ENCODE measurements around the gene ADSL.
A peak's percentile ranks its signal among the peaks of the same experiment; 100 is the strongest.

ADSL gene

GRCh38 chr22:40328546-40329456, 17.5 kb upstream of the ADSL start:
- DNase-seq: no peak

GRCh38 chr22:40329466-40329865, 16.8 kb upstream of the ADSL start:
- DNase-seq: no peak

GRCh38 chr22:40330086-40330485, 16.2 kb upstream of the ADSL start:
- no peak for DNase-seq

GRCh38 chr22:40330615-40331014, 15.7 kb upstream of the ADSL start:
- DNase-seq: no peak

GRCh38 chr22:40331706-40332105, 14.6 kb upstream of the ADSL start:
- DNase-seq: no peak

- DNase-seq: no peak
Measured at GRCh38 chr22:40332319-40332781, 13.9 kb upstream of the ADSL start.

- DNase-seq: no peak
Measured at GRCh38 chr22:40334060-40334459, 12.2 kb upstream of the ADSL start.

- DNase-seq: no peak
Measured at GRCh38 chr22:40334899-40335298, 11.4 kb upstream of the ADSL start.

- no peak for DNase-seq
Measured at GRCh38 chr22:40335358-40335757, 10.9 kb upstream of the ADSL start.

- no peak for DNase-seq
Measured at GRCh38 chr22:40340044-40340443, 6.3 kb upstream of the ADSL start.

- no peak for DNase-seq
Measured at GRCh38 chr22:40341604-40342003, 4.7 kb upstream of the ADSL start.

GRCh38 chr22:40342521-40342920, 3.8 kb upstream of the ADSL start:
- no peak for DNase-seq

GRCh38 chr22:40345271-40345670, 1.0 kb upstream of the ADSL start:
- DNase-seq: peak in 1 of 3 experiments; percentile 45

GRCh38 chr22:40345815-40346184, 500 bp upstream of the ADSL start:
- DNase-seq: peak; percentile 41 to 76 (median 57)

GRCh38 chr22:40347300-40347699, 1.0 kb downstream of the ADSL start:
- DNase-seq: no peak

- peak in 2 of 3 experiments; percentile 10 to 40 for DNase-seq
Measured at GRCh38 chr22:40348025-40348658, 1.8 kb downstream of the ADSL start.

- no peak for DNase-seq
Measured at GRCh38 chr22:40352763-40353162, 6.5 kb downstream of the ADSL start.

GRCh38 chr22:40361100-40361499, 14.8 kb downstream of the ADSL start:
- DNase-seq: no peak

GRCh38 chr22:40363059-40363458, 16.8 kb downstream of the ADSL start:
- no peak for DNase-seq

- no peak for DNase-seq
Measured at GRCh38 chr22:40364431-40364830, 18.1 kb downstream of the ADSL start.

- no peak for DNase-seq
Measured at GRCh38 chr22:40366068-40366467, 19.8 kb downstream of the ADSL start.

- no peak for DNase-seq
Measured at GRCh38 chr22:40367342-40367741, 21.0 kb downstream of the ADSL start.

GRCh38 chr22:40368016-40368415, 21.7 kb downstream of the ADSL start:
- DNase-seq: no peak

- no peak for DNase-seq
Measured at GRCh38 chr22:40368836-40369235, 22.5 kb downstream of the ADSL start.
